Right hindlimb (tissue), 1 donor: ENCODE measurements around the gene SRM.
A peak's percentile ranks its signal among the peaks of the same experiment; 100 is the strongest.
"Not testable (repeated sequence)": the region's sequence is repeated elsewhere in the genome, so short reads cannot be mapped to it uniquely, and the experiment has no call there.

Experiments used
- DNase-seq: peaks from one replicate; pipeline ENCODE4 v3.0.0-alpha.2; 2018

SRM gene

GRCh38 chr1:11044086-11044848 is 15.6 kb downstream of the SRM start:
- DNase-seq: no peak

GRCh38 chr1:11042995-11043874 is 16.6 kb downstream of the SRM start:
- no peak for DNase-seq

GRCh38 chr1:11042065-11042464 is 17.8 kb downstream of the SRM start:
- no peak for DNase-seq

GRCh38 chr1:11041048-11041447 is 18.8 kb downstream of the SRM start:
- DNase-seq: no peak

GRCh38 chr1:11040105-11040429 is 19.8 kb downstream of the SRM start:
- not testable (repeated sequence) for DNase-seq

GRCh38 chr1:11039351-11040104 is 20.3 kb downstream of the SRM start:
- no peak for DNase-seq

- DNase-seq: peak; percentile 89
These were observed 22.1 kb downstream of the SRM start for GRCh38 chr1:11037740-11038182.

- not testable (repeated sequence) for DNase-seq
These were observed 22.6 kb downstream of the SRM start for GRCh38 chr1:11037019-11037739.

- no peak for DNase-seq
These were observed 28.1 kb downstream of the SRM start for GRCh38 chr1:11031624-11032262.

- DNase-seq: no peak
These were observed 29.0 kb downstream of the SRM start for GRCh38 chr1:11030865-11031264.

GRCh38 chr1:11028018-11028417 is 31.8 kb downstream of the SRM start:
- no peak for DNase-seq

- no peak for DNase-seq
These were observed 32.5 kb downstream of the SRM start for GRCh38 chr1:11027316-11027715.

GRCh38 chr1:11026903-11027302 is 32.9 kb downstream of the SRM start:
- DNase-seq: no peak

GRCh38 chr1:11026052-11026451 is 33.8 kb downstream of the SRM start:
- no peak for DNase-seq

GRCh38 chr1:11025618-11026017 is 34.2 kb downstream of the SRM start:
- no peak for DNase-seq

- no peak for DNase-seq
These were observed 35.0 kb downstream of the SRM start for GRCh38 chr1:11024874-11025203.

GRCh38 chr1:11024154-11024873 is 35.5 kb downstream of the SRM start:
- DNase-seq: no peak

- DNase-seq: no peak
These were observed 36.6 kb downstream of the SRM start for GRCh38 chr1:11023201-11023600.

GRCh38 chr1:11019971-11020370 is 39.8 kb downstream of the SRM start:
- no peak for DNase-seq

GRCh38 chr1:11019358-11019757 is 40.5 kb downstream of the SRM start:
- not testable (repeated sequence) for DNase-seq

- no peak for DNase-seq
These were observed 46.7 kb downstream of the SRM start for GRCh38 chr1:11013160-11013531.
